ENCODE measurements around the gene USF2. TPM values are rescaled to one million over a fixed set of nuclear protein-coding genes. Genes with fewer than 3 reads are reported as not detected.

USF2 gene
- polyA plus RNA-seq, 2 of the 4 experiments (the other 2 are of a cell fraction) = 118 to 141 TPM

- Histone ChIP-seq H3K27ac (no peak overlapping the region), H3K4me3 (no peak overlapping the region), H3K4me2 (no peak overlapping the region), H3K9me3 (peaks cover 5% of the 10 kb centered on the region; the same call in 1 of the 3 replicates), H3K4me1 (no peaks in the 10 kb centered on the region)
- DNase-seq (ENCODE audit: low read depth in 1 of 2, low spot score in 1 of 2) (no peak), ATAC-seq (no peak), FAIRE-seq (no peak)
- TF ChIP-seq MAZ (IDR thresholded peaks at IDR 0.05; ENCODE audit: borderline replicate concordance, low read depth, low read length) = no peak
- TF ChIP-seq HMGXB4 (CRISPR knock-in tag; IDR thresholded peaks at IDR 0.05; ENCODE audit: borderline replicate concordance) = no peak
- no peak for TF ChIP-seq NFE2L2 (conservative IDR thresholded peaks at IDR 0.05; ENCODE audit: low read length)
- no peak for TF ChIP-seq CEBPB (IDR thresholded peaks at IDR 0.05)
- TF ChIP-seq EHF (CRISPR knock-in tag; IDR thresholded peaks at IDR 0.05) = no peak
- TF ChIP-seq HOXB13 (CRISPR knock-in tag; IDR thresholded peaks at IDR 0.05; ENCODE audit: low read depth) = no peak
- no peak for TF ChIP-seq EP300 (IDR thresholded peaks at IDR 0.05)
- no peak for TF ChIP-seq RCOR1 (IDR thresholded peaks at IDR 0.05; ENCODE audit: low read depth, low read length)
- no peak for TF ChIP-seq CHD4 (IDR thresholded peaks at IDR 0.05; ENCODE audit: borderline replicate concordance)
- no peak for TF ChIP-seq RNF2 (IDR thresholded peaks at IDR 0.05; ENCODE audit: borderline replicate concordance, low read depth)
- CTCF ChIA-PET = interaction anchor here (1.0 kb wide), 2 partner anchors 11 to 38 kb away, joined by 3 read pairs; no protein-coding TSS in a partner anchor
- 44% methylated on average over 6 of the region's 6 CpGs for WGBS (ENCODE audit: missing lambda C conversion rate)
- POLR2A ChIA-PET = no interaction called here
Measured at GRCh38 chr19:35225951-35226350, 42.8 kb upstream of the USF2 start.

GRCh38 chr19:35226748-35227147, 42.0 kb upstream of the USF2 start:
- H3K27ac ChIP-seq = no peak overlapping the region
- H3K4me1 ChIP-seq = no peaks in the 10 kb centered on the region
- no peak overlapping the region for H3K4me2 ChIP-seq
- TF ChIP-seq PBX3 (IDR thresholded peaks at IDR 0.05) = no peak
- no peak for TF ChIP-seq NPAS2 (CRISPR knock-in tag; IDR thresholded peaks at IDR 0.05; ENCODE audit: borderline replicate concordance)
- no peak for TF ChIP-seq FOSL2 (IDR thresholded peaks at IDR 0.05)
- TF ChIP-seq FOSL2 (CRISPR knock-in tag; IDR thresholded peaks at IDR 0.05) = no peak
- no peak for TF ChIP-seq ZC3H11A (IDR thresholded peaks at IDR 0.05)
- TF ChIP-seq E2F6 (IDR thresholded peaks at IDR 0.05; ENCODE audit: borderline replicate concordance, low read depth) = no peak
- TF ChIP-seq EP300 (IDR thresholded peaks at IDR 0.05) = no peak
- no peak for TF ChIP-seq ZFP36 (IDR thresholded peaks at IDR 0.05; ENCODE audit: borderline replicate concordance, partially characterized antibody)
- no peak for TF ChIP-seq ATOH8 (CRISPR knock-in tag; IDR thresholded peaks at IDR 0.05; ENCODE audit: low read depth)
- TF ChIP-seq SMC3 (IDR thresholded peaks at IDR 0.05) = no peak
- no peak for TF ChIP-seq CHD2 (IDR thresholded peaks at IDR 0.05; ENCODE audit: low read length, partially characterized antibody)
- no peak for TF ChIP-seq KDM1A (IDR thresholded peaks at IDR 0.05; ENCODE audit: low read depth)
- TF ChIP-seq CEBPB (IDR thresholded peaks at IDR 0.05) = no peak
- DNase-seq (ENCODE audit: low read depth in 1 of 2, low spot score in 1 of 2) = no peak
- WGBS (ENCODE audit: missing lambda C conversion rate) = 63% methylated on average over 5 of the region's 5 CpGs
- peaks cover 5% of the 10 kb centered on the region; the same call in 1 of the 3 replicates for H3K9me3 ChIP-seq
- CTCF ChIA-PET = interaction anchor here (1.0 kb wide), 1 partner anchor 12 kb away, joined by 3 read pairs; no protein-coding TSS in a partner anchor
- ATAC-seq = no peak
- H3K4me3 ChIP-seq = no peak overlapping the region
- POLR2A ChIA-PET = no interaction called here
- no peak for FAIRE-seq

Measured in A549 (cell line).